ENCODE data around the gene TMCC3. TPM values are rescaled to one million over a fixed set of nuclear protein-coding genes. Genes with fewer than 3 reads are reported as not detected.

TMCC3 gene
- total RNA-seq, 2 donors from 2014 or later, result 1.5 to 2.9 TPM

- peaks cover 6% of the 10 kb centered on the region for H3K4me1 Mint-ChIP-seq
- H3K36me3 Mint-ChIP-seq (ENCODE audit: low read depth), result no peaks in the 10 kb centered on the region
- no peak overlapping the region for H3K4me3 Mint-ChIP-seq
- H3K27me3 Mint-ChIP-seq, result peaks cover 10% of the 10 kb centered on the region
- H3K9me3 ChIP-seq (ENCODE audit: control insufficient read depth, low read length, poor library complexity, severe bottlenecking), result no peaks in the 10 kb centered on the region
- DNase-seq (no peak), ATAC-seq (no peak)
- H3K27ac Mint-ChIP-seq, result no peak overlapping the region
Observed at GRCh38 chr12:94637390-94638113, 12.8 kb downstream of the TMCC3 start.

- Mint-ChIP-seq H3K4me3 (no peak overlapping the region), H3K4me1 (peaks cover 8% of the 10 kb centered on the region), H3K27me3 (peaks cover 8% of the 10 kb centered on the region), H3K36me3 (ENCODE audit: low read depth) (no peaks in the 10 kb centered on the region), H3K27ac (no peak overlapping the region)
- DNase-seq (no peak), ATAC-seq (no peak)
- H3K9me3 ChIP-seq (ENCODE audit: control insufficient read depth, low read length, poor library complexity, severe bottlenecking), result no peaks in the 10 kb centered on the region
Observed at GRCh38 chr12:94636462-94637085, 13.8 kb downstream of the TMCC3 start.

- DNase-seq (no peak), ATAC-seq (no peak)
- H3K27ac Mint-ChIP-seq, result no peak overlapping the region
Observed at GRCh38 chr12:94634717-94635116, 15.6 kb downstream of the TMCC3 start.

GRCh38 chr12:94633401-94633800 is 17.0 kb downstream of the TMCC3 start:
- Mint-ChIP-seq H3K4me1 (peaks cover 5% of the 10 kb centered on the region), H3K4me3 (no peak overlapping the region)

More at GRCh38 chr12:94634717-94635116, 15.6 kb downstream of the TMCC3 start:
- H3K4me3 Mint-ChIP-seq, result no peak overlapping the region
- H3K27me3 Mint-ChIP-seq, result peaks cover 8% of the 10 kb centered on the region
- no peaks in the 10 kb centered on the region for H3K9me3 ChIP-seq (ENCODE audit: control insufficient read depth, low read length, poor library complexity, severe bottlenecking)
- no peaks in the 10 kb centered on the region for H3K36me3 Mint-ChIP-seq (ENCODE audit: low read depth)
- H3K4me1 Mint-ChIP-seq, result peaks cover 5% of the 10 kb centered on the region

GRCh38 chr12:94631058-94631457 is 19.3 kb downstream of the TMCC3 start:
- no peaks in the 10 kb centered on the region for H3K9me3 ChIP-seq (ENCODE audit: control insufficient read depth, low read length, poor library complexity, severe bottlenecking)
- H3K4me1 Mint-ChIP-seq, result peaks cover 5% of the 10 kb centered on the region
- H3K27me3 Mint-ChIP-seq, result peaks cover 8% of the 10 kb centered on the region
- no peak overlapping the region for H3K27ac Mint-ChIP-seq
- no peaks in the 10 kb centered on the region for H3K36me3 Mint-ChIP-seq (ENCODE audit: low read depth)
- ATAC-seq (no peak), DNase-seq (no peak)
- no peak overlapping the region for H3K4me3 Mint-ChIP-seq

More at GRCh38 chr12:94633401-94633800, 17.0 kb downstream of the TMCC3 start:
- H3K9me3 ChIP-seq (ENCODE audit: control insufficient read depth, low read length, poor library complexity, severe bottlenecking), result no peaks in the 10 kb centered on the region
- no peak overlapping the region for H3K27ac Mint-ChIP-seq
- no peaks in the 10 kb centered on the region for H3K36me3 Mint-ChIP-seq (ENCODE audit: low read depth)
- DNase-seq, result no peak
- no peak for ATAC-seq
- peaks cover 8% of the 10 kb centered on the region for H3K27me3 Mint-ChIP-seq

GRCh38 chr12:94628819-94629472 is 21.4 kb downstream of the TMCC3 start:
- Mint-ChIP-seq H3K27me3 (no peaks in the 10 kb centered on the region), H3K4me1 (peaks cover 5% of the 10 kb centered on the region), H3K27ac (no peak overlapping the region), H3K36me3 (ENCODE audit: low read depth) (peaks cover 3% of the 10 kb centered on the region), H3K4me3 (no peak overlapping the region)
- DNase-seq (no peak), ATAC-seq (no peak)
- no peaks in the 10 kb centered on the region for H3K9me3 ChIP-seq (ENCODE audit: control insufficient read depth, low read length, poor library complexity, severe bottlenecking)

GRCh38 chr12:94628369-94628768 is 22.0 kb downstream of the TMCC3 start:
- Mint-ChIP-seq H3K4me3 (no peak overlapping the region), H3K27me3 (no peaks in the 10 kb centered on the region)
- ATAC-seq, result no peak

GRCh38 chr12:94625531-94625930 is 24.8 kb downstream of the TMCC3 start:
- Mint-ChIP-seq H3K4me3 (no peak overlapping the region), H3K36me3 (ENCODE audit: low read depth) (peaks cover 3% of the 10 kb centered on the region), H3K27ac (no peak overlapping the region), H3K27me3 (no peaks in the 10 kb centered on the region), H3K4me1 (peaks cover 17% of the 10 kb centered on the region)
- no peaks in the 10 kb centered on the region for H3K9me3 ChIP-seq (ENCODE audit: control insufficient read depth, low read length, poor library complexity, severe bottlenecking)
- ATAC-seq (no peak), DNase-seq (no peak)

More at GRCh38 chr12:94628369-94628768, 22.0 kb downstream of the TMCC3 start:
- DNase-seq, result no peak
- peaks cover 3% of the 10 kb centered on the region for H3K36me3 Mint-ChIP-seq (ENCODE audit: low read depth)
- peaks cover 5% of the 10 kb centered on the region for H3K4me1 Mint-ChIP-seq
- H3K9me3 ChIP-seq (ENCODE audit: control insufficient read depth, low read length, poor library complexity, severe bottlenecking), result no peaks in the 10 kb centered on the region
- no peak overlapping the region for H3K27ac Mint-ChIP-seq

- H3K27ac Mint-ChIP-seq, result no peak overlapping the region
- H3K4me3 Mint-ChIP-seq, result no peak overlapping the region
- peaks cover 3% of the 10 kb centered on the region for H3K36me3 Mint-ChIP-seq (ENCODE audit: low read depth)
- no peak for DNase-seq
- no peaks in the 10 kb centered on the region for H3K27me3 Mint-ChIP-seq
- ATAC-seq, result no peak
- no peaks in the 10 kb centered on the region for H3K9me3 ChIP-seq (ENCODE audit: control insufficient read depth, low read length, poor library complexity, severe bottlenecking)
- peaks cover 21% of the 10 kb centered on the region for H3K4me1 Mint-ChIP-seq
Observed at GRCh38 chr12:94623161-94623920, 27.0 kb downstream of the TMCC3 start.

GRCh38 chr12:94622475-94622874 is 27.9 kb downstream of the TMCC3 start:
- H3K4me1 Mint-ChIP-seq, result peaks cover 21% of the 10 kb centered on the region
- DNase-seq (no peak), ATAC-seq (no peak)
- peak overlapping the region; percentile 77 for H3K4me3 Mint-ChIP-seq
- no peaks in the 10 kb centered on the region for H3K27me3 Mint-ChIP-seq
- peaks cover 3% of the 10 kb centered on the region for H3K36me3 Mint-ChIP-seq (ENCODE audit: low read depth)
- no peaks in the 10 kb centered on the region for H3K9me3 ChIP-seq (ENCODE audit: control insufficient read depth, low read length, poor library complexity, severe bottlenecking)
- peak overlapping the region; percentile 85 for H3K27ac Mint-ChIP-seq

- DNase-seq (no peak), ATAC-seq (peak; percentile 84)
- peak overlapping the region; percentile 85 for H3K27ac Mint-ChIP-seq
- H3K36me3 Mint-ChIP-seq (ENCODE audit: low read depth), result peaks cover 3% of the 10 kb centered on the region
- H3K27me3 Mint-ChIP-seq, result no peaks in the 10 kb centered on the region
- H3K4me1 Mint-ChIP-seq, result peaks cover 21% of the 10 kb centered on the region
- no peaks in the 10 kb centered on the region for H3K9me3 ChIP-seq (ENCODE audit: control insufficient read depth, low read length, poor library complexity, severe bottlenecking)
- peak overlapping the region; percentile 77 for H3K4me3 Mint-ChIP-seq
Observed at GRCh38 chr12:94621662-94622359, 28.5 kb downstream of the TMCC3 start.

GRCh38 chr12:94620621-94621020 is 29.7 kb downstream of the TMCC3 start:
- Mint-ChIP-seq H3K27me3 (no peaks in the 10 kb centered on the region), H3K4me1 (peaks cover 21% of the 10 kb centered on the region)

More at GRCh38 chr12:94620621-94621020, 29.7 kb downstream of the TMCC3 start:
- DNase-seq (no peak), ATAC-seq (no peak)
- no peak overlapping the region for H3K4me3 Mint-ChIP-seq
- H3K27ac Mint-ChIP-seq, result peak overlapping the region; percentile 85
- H3K9me3 ChIP-seq (ENCODE audit: control insufficient read depth, low read length, poor library complexity, severe bottlenecking), result no peaks in the 10 kb centered on the region
- peaks cover 3% of the 10 kb centered on the region for H3K36me3 Mint-ChIP-seq (ENCODE audit: low read depth)
